Activated CD4-positive, alpha-beta T cell treated with anti-CD3 and anti-CD28 coated beads for 4 hours (primary cell): Measurements from ENCODE around the gene PLTP.

Experiments
- DNase-seq, 2 donors: peaks; one replicate each; pipeline ENCODE4 v3.0.0-alpha.2; 2020

The PLTP gene

GRCh38 chr20:45867819-45868176 lies 44.2 kb downstream of the PLTP start:
- no peak for DNase-seq

DNA sequence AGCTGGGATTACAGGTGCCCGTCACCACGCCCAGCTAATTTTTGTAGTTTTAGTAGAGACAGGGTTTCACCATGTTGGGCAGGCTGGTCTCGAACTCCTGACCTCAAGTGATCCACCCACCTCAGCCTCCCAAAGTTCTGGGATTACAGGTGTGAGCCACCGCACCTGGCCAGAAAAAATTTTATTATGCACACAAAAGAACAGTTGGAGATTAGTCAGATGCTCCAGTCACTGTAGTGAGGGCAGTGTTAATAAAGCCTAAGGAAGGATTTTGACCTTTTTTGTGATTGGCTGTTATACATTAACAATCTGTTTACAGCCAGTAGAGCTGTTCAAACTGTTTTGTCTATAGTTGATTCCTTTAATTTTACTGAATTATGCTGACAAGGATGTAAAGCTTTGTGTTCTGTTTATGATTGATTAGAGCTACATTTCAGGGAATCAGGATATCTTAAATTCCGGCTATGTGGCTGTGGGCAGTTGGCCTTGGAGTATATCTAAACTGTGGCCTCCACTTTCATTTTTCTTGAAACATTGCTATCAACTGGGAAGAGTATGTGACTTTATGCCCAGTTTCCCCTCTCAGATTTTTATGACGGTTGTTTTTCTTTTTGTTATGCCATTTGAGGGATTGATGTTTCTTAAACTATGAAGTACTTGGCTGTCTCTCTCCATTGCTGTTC lies 44.7 kb downstream of the PLTP start:
- DNase-seq: no peak

DNA sequence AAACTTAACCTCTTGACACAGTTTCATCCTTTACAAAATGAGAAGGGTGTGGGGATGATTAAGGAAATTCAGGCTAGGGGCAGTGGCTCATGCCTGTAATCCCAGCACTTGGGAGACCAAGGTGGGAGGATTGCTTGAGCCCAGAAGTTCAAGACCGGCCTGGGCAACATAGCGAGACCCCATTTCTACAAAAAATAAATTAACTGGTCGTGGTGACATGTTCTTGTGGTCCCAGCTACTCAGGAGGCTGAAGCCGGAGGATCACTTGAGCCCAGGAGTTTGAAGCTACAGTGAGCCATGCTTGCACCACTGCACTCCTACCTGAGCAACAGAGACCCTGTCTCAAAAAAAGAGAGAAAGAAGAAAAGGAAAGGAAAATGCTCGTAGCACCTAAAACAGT lies 45.5 kb downstream of the PLTP start:
- DNase-seq: no peak

DNA sequence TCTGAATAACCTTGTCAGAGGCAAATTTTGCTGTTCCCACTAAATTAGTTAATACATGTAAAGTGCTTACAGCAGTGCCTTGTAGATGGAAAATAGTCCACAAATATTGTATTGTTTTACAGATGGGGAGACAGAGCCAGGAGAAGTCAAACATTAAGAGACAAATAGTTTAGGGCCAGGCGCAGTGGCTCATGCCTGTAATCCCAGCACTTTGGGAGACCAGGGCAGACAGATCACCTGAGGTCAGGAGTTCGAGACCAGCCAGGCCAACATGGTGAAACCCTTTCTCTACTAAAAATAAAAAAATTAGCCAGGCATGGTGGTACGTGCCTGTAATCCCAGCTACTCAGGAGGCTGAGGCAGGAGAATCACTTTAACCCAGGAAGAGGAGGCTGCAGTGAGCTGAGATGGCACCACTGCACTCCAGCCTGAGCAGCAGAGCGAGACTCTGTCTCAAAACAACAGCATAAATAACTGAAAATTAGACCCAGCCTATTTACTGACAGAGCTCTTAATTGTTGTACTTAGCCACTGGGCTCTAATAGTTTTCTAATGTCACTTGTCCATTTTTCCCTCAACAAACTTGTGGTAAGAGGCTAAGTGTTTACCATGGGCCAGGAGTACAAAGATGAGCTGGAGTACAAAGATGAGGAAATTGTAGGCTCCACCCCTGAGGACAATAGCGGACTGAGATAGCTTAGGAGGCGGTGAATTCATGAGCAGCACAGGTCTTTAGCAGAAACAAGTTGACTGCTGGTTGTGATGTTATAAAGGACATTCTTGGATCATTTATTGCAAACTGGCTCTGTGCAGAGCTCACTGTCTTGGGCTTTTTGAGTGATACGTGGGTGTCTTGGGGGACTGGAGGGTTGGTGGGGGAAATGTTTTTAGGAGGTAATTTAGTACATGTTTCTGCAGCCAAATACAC lies 48.1 kb downstream of the PLTP start:
- DNase-seq: no peak

DNA sequence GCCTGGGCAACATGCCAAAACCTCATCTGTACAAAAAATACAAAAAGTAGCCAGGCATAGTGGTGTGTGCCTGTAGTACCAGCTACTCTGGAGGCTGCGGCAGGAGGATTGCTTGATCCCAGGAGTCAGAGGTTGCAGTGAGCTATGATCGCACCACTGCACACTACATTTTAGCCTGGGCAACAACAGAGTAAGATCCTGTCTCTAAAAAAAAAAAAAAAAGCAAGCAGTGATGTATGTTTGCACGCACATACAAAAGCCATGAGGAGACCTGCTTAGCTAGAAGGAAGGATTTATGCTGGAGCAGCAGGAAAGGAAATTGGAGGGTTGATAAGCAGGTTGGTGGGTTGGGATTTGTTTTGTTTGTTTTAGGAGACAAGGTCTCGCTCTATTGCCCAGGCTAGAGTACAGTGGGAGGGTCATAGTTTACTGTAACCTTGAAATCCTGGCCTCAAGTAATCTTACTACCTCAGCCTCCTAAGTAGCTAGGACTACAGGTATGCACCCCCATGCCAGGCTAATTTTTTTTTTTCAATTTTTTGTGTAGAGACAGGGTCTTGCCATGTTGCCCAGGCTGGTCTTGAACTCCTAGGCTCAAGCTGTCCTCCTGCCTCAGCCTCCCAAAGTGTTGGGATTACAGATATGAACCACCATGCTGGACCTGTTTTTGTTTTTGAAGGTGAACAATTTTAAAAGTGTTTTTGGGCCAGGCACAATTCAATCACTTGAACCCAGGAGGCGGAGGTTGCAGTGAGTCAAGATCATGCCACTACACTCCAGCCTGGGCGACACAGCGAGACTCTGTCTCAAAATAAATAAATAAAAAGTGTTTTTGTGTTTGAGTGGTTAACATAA lies 50.5 kb downstream of the PLTP start:
- no peak for DNase-seq

DNA sequence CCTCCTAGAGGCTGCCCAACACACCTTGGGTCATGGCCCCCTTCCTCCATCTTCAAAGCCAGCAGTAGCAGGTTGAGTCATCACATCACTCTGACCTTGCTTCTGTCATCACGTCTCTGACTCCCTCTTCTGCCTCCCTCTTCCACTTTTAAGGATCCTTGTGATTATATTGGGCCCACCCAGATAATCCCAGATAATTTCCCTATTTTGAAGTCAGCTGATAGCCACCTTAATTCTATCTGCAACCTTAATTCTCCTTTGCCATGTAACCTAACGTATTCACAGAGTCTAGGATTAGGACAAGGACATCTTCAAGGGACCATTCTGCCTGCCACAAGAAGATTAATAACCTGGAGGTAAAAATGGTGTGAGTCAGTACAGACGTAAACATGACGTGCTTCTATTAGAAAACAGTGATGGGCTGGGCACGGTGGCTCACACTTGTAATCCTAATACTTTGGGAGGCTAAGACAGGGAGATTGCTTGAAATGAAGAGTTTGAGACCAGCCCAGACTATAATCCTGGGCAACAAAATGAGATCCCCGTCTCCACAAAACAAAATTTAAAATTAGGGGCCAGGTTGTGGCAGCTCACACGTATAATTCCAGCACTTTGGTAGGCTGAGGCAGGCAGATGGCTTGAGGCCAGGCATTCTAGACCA lies 51.3 kb downstream of the PLTP start:
- DNase-seq: no peak

DNA sequence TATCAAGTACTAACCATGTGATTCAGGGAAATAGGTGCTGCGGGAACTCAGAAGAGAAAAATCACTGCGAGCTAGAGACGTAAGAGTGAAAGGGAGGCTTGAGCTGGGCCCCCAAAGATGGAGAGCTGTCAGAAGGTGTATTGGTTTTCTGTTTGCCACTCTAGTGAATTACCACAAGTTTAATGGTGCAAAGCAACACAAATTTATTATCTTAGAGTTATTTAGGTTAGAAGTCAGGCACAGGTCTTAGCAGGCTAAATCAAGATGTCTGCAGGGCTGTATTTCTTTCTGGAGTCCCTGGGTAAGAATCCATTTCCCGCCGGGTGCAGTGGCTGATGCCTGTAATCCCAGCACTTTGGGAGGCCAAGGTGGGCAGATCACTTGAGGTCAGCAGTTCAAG lies 52.0 kb downstream of the PLTP start:
- no peak for DNase-seq

DNA sequence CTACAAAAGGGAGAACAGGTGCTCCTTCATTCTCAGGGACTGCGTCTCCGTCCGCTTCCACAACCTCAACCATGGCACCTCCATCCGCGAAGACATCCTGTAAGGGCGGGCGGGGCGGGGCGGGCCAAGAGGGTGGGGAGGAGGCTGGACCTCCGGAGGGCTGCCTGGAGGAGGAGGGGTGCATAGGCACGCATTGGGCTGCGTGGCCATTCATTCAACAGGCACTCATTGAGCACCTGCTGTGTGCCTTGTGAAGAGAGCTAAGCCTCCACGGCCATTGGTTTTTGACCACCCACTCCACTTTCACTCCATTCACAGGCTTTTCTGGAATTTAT lies 54.1 kb downstream of the PLTP start:
- DNase-seq: no peak

GRCh38 chr20:45857114-45857881 lies 54.7 kb downstream of the PLTP start, which contains the start of the genes ACOT8 and ZSWIM3:
Gene ACOT8, minus strand, starts transcription at chr20:45857392. Its CDS starts 77 bp downstream, at chr20:45857315.
Gene ZSWIM3, plus strand, starts transcription at chr20:45857614. Its CDS starts 212 bp downstream, at chr20:45857826.
- DNase-seq: peak; percentile 91 to 97

GRCh38 chr20:45853484-45853883 lies 58.5 kb downstream of the PLTP start:
- no peak for DNase-seq

- no peak for DNase-seq
Measured at GRCh38 chr20:45852326-45852725, 59.6 kb downstream of the PLTP start.

DNA sequence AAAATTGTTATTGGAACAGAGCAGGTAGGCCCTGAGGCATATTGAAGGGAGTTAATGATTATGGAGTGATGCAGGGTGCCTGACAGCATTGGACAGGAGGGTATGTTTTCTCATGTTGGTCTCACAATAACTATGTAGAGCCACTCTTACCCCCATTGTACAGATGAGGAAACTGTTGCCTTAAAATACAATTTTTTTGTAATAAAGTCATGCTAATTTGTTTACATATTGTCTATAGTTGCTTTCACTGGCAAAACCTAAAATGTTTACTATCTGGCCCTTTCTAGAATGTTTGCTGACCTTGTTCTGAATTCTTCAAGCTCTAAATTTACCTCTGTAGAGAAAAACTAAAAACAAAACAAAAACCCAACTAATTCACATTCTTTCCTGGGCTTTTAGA lies 60.5 kb downstream of the PLTP start:
- no peak for DNase-seq

DNA sequence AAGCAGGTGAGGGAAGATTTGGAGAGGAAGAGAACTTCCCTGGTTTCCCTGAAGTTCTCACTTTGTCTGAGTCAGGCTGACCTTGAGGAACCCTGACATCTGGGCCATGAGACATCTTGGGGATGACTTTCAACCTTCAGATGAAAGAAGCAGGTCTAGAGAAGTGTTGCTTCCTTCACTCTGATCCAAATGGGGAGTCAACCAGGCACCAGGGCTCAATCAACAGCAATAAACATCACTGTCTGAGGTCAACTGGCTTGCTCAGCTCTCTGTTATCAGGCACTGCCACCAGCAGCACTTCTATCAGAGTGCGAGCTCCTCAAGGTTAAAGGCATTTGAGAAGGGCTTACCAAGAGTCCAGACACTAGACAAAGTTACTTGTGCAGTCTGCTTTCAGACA lies 61.0 kb downstream of the PLTP start:
- no peak for DNase-seq

- DNase-seq: no peak
Measured at GRCh38 chr20:45850238-45850637, 61.7 kb downstream of the PLTP start.

DNA sequence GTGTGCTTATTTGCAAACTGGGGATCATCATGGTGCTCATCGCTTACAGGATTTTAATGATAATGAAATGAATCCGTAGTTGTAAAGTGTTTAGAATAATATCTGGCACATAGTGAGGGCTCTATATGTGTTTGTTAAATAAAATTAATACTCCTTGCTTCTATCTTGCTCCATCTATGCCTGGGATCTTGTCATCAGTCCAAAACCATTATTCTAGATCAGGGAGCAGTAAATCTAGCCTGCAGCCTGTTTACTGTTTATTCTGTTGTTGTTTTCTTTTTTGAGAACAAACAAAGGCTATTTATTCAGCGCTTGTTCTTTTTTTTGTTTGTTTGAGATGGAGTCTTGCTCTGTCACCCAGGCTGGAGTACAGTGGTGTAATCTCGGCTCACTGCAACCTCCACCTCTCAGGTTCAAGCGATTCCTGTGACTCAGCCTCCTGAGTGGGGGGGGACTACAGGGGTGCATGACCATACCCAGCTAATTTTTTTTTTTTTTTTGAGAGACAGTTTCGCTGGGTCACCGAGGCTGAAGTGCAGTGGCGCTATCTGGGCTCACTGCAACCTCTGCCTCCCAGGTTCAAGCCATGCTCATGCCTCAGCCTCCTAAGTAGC lies 62.9 kb downstream of the PLTP start:
- DNase-seq: no peak
